HG02852 (cell line): ENCODE data around the gene RAPGEF5.

Experiments used
- ATAC-seq: cut with Tn5 transposase; IDR thresholded peaks from one replicate; pipeline ENCODE4 v1.9.1; 2021; ENCODE audit warnings: mild to moderate bottlenecking, moderate library complexity; ENCODE audit not compliant: unreplicated experiment

The RAPGEF5 gene

DNA sequence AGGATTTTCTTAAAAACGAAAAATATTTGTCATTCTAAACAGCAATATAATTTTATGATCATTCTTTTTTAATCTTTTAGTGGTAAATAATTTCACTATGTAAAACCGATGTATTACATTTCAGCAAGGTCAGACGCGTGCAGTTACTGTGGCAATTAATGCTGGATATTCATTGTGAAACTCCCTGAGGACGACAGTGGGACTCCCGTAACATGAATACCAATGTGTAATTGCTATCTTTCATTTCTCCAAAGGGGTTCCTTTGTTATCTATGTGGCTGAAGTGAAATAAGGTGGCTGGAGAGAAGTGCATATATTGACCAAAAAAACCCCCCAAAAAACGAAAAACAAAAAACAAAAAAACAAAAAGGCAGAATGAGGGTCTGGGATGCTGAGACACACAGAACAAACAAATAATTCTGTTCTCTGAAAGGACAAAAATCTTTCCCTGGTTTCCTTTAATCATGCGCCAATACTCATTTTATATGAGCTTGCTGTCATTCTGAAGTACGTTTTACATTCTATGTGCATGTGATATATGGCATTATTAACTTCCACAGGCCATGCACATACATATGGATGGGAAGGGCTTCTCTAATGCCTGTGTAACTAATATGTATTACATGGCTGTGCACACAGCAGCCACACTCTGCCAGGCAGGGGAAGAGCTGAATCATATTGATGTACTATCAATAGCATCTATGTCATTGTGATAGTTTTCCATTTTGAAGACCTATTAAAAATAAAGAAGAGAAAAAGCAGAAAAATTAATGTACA, 161.4 kb downstream of the RAPGEF5 start:
- ATAC-seq: no peak

DNA sequence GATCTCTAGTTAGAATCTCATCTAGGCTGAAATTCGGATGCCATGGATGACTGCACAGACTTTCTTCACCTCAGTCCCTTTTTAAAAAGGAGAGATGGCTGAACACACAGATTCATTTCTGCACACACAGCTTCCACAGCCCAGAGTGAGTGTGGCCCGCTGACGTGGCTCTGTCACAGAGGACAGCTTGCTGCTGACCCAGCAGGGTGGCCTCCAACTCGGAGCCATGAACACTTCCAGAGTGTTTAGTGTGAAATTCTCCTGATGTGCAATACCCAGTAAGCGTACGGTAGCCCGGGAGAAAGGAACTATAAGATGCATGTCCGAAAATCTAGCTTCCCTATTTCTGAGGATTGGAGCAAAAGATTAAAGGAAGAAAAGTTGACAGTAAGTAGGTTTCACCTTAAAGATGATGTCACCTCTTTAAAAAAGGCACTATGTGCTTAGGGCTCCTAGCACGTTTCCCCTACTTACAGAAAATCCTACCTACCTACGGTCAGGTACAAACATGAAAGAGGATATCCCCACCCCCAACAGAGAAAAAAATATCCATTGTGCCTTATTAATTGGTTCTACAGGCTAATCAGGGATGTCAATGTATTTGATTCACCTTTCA, 162.2 kb downstream of the RAPGEF5 start:
- no peak for ATAC-seq

DNA sequence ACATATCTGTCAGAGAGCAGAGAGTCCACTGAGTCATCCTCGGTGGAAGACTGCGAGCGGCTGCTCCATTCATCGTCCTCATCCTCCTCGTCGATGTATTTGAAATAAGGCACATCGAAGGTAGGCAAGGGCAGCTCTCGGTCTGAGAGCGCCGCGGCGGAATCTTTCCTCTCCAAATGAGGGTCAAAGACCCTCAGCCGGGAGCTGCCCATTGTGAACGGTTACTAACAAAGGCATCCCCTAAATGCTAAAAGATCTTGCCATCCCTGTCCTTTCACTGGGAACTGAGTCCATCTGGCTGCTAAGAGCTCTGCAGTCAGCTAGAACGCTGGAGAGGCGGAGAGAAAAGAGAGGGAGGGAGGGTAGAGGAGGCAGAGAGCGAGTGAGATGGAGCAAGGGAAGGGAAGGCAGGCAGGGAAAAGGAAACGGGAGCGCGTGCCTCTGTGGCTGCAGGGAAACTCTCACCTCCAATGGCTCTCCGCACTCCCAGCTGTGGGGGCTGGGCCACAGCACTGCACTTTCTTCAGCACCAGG, 163.4 kb downstream of the RAPGEF5 start:
- no peak for ATAC-seq

DNA sequence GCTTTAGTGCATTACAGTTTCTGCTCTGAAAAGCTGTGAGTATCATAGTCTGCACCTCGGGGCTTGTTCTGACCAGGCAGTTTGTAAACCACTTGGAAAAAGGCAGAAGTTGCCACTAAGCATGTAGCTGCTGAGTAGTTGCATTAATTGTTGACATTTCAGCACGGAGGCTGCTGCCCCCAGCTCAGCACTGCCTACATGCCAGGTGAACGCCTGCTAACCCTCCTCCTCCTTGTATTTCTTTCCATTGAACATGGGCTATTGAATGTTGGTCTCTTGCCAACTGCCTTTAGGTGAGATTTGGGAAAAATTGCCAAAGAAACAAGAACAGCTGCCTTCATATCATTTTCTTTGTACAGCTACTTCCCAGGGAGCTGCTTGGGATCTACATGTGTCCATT, 164.2 kb downstream of the RAPGEF5 start:
- ATAC-seq: no peak

DNA sequence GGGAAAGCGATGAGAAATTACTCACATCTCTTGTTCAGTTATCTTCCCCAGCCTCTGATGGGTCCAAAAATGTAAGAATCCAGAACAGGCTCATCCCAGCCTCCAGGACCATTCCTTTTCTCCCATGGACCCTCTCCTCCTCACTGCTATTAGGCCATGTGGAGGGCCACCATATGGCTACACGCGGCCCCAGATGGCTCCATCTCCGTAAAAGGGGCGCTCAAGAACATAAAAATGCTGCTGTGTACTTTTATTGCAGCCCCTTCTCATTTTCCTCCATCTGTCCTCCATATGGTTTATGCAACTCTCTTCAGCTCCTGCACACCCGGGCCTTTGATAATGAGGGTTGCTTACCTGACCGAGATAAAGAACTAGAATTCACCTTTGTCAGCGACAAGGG, 166.2 kb downstream of the RAPGEF5 start:
- ATAC-seq: no peak

DNA sequence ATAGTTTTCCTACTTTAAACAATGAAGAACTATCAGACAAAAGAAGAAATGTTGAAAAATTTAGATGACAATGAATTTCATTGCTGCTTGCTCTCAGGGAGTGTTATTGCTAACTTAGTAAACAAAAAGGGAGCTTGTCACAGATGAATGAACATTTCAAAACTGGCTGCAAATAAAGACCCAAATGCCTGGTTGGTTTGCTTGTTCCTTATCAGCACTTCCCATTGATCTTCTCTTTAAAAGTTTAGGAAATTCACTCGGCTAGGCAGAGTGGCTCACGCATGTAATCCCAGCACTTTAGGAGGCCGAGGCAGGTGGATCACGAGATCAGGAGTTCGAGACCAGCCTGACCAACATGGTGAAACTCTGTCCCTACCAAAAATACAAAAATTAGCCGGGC, 167.2 kb downstream of the RAPGEF5 start:
- no peak for ATAC-seq

DNA sequence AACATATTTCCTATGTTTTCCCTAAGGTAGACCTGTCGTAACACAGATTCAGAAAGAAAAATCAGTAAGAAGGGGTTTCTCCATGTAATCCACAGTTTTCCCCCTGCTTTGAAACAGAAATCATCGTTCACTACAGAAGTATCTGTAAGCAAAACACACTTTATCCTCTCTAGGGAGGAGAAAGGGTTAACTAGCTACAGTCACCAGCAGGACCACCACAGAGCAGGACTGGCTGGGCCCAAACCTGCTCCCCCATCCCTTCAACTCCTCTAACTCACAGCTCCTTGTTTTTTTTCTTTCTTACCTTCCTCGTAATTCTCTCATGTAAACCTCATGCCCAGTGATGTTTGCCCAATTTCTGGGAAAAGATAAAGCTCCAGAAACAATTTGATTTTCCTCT, 167.7 kb downstream of the RAPGEF5 start:
- no peak for ATAC-seq

DNA sequence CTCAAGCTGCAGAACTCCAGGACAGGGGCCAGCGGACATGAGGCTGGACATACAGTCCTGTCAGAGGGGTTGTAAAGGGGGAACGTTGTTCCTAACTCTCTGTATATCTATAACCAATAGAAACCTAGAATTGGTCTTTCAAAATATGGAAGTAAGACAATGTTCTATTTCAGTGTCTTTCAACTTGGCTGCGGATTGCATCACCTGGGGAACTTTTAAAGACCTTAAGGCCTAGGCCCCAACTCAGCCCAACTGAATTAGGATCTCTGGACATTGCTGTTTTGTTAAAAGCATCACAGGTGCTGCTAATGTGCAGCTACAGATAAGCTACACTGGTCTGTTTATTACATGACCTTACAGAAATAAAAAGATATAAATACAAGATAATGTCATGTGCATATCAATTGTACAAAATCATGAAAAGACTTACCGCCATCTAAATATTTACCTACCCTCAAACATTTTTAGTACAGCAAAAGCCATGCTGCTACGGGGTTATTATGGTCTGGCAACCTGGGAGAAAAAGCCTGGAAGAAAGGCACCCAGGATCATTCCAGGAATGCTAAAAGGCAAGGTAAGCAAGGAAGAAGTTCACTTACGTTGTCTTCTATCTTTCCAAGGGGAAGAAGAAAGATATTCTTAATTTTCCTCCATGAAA, 169.1 kb downstream of the RAPGEF5 start:
- no peak for ATAC-seq

DNA sequence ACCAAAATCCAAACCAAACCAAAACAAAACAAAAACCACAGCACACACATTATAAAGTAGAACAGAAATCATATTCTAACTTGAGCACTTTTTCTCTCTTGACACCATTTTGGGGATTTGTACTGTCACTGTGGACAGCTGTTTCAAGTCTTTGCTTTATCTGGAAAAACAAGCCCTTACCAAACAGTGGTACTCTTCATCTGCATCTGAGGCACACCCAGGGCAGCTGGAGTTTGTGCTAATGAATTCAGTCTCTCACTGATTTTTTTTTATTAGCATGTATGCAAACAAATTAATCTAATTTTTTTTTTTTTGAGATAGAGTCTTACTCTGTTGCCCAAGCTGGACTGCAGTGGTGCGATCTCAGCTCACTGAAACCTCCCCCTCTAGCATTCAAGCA, 171.4 kb downstream of the RAPGEF5 start:
- ATAC-seq: no peak

DNA sequence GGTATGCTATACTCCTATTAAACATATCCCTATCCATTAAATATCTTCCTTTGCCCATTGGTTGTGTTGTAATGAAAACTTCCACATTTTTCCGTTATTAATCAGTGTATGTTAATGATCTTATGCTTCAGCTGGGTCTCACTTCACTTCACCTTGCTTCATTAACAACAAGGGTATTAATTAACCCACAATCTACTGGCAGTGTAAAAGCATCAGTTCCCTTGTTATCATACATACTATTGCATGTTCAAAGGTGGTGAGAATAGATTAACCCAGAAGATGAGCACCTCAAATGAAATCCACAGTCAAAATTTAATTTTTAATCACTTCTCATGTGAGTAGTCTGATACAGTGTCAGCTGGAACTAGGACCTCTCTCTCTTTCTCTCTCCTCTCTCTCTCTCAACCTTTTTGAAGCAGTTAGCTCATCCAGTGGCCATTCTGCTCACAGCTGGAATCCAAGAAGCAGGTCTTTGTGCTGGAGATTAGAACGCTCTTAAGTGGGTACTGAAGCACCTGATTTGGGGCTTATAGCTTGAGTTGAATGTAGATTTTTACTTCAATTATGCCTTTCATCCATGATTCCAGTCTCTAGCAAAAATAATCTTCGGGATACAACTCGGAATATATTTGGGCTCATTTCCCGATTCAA, 172.3 kb downstream of the RAPGEF5 start:
- ATAC-seq: no peak

DNA sequence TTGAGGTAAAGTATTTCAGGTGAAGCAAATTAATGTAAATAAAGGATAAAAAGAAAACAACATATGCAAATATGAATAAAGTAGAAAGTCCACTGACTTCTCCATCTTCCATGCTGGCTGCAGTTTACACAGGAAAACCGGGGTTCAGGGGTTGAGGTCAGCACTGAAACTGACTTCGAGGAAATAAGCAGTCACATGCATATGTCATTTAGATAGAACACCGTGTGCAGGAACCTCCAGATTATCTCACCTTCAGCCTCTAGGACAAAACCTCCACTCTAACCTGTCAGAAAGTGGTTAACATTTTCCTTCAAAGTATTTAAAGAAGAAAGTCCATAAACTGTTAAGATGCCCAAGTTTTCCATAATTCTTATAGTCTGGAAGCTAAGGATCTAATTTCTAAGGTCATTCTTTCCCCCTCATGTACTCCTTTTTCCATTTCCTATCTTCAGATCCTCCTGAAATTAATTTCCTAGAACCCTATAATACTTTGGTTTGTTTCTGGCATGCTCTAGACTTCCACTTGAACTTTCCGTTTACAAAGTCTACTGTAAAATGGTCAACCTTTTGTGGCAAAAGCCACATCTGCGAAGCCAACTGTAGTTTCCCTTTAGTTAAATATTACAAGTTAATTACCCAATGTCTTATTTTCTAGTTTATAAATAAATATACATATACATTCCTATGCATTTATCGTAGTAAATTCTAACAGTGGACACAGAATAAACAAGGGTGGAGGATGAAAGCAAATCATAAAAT, 173.3 kb downstream of the RAPGEF5 start:
- no peak for ATAC-seq

DNA sequence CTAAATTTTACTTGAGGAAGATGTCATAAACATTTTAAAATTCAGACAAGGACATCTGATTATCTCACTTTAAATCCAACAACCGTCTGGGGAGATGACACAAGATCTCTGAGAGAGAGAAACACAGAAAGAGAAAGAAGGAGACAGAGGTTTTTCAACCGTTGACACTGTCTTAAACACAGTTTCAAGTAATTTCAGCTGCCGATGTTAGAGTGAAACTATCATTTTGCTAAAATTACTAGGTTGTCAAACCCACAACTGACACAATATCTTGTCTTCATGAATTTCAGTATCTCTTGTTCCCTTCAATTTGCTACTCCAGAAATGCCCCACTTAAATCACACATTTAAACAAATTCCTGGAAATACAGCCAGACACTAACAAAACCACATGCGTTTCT, 174.8 kb downstream of the RAPGEF5 start:
- ATAC-seq: no peak

DNA sequence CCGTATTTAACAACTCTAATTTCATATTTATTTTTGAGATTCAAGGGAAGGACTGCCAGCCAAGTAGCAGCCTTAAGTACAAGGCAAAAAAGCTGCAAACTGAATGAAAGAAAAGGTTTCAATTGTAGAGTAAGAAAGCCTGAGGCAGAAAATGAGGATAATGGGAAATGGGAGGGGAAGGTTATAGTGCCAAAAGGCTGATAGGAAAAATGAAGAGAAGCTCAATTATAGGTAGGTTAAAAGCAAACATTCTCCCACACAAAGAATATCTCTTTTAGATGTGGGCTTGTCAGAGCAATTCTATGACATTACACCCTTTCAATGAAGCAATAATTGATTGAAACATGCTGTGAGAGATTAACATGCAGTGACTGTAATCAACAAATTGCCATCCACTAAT, 175.3 kb downstream of the RAPGEF5 start:
- no peak for ATAC-seq

DNA sequence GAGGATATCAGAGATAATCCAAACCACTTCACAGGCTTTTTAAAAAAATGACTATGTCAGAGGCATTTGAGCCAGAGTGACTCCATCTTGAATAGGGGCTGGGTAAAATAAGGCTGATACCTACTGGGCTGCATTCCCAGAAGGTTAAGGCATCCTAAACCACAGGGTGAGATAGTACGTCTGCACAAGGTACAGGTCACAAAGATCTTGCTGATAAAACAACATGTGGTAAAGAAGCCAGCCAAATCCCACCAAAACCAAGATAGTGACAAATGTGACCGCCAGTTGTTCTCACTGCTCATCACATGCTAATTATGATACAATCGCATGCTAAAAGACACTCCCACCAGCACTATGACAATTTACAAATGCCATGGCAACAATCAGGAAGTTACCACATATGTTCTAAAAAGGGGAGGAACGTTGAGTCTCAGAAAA, 177.5 kb downstream of the RAPGEF5 start:
- no peak for ATAC-seq

DNA sequence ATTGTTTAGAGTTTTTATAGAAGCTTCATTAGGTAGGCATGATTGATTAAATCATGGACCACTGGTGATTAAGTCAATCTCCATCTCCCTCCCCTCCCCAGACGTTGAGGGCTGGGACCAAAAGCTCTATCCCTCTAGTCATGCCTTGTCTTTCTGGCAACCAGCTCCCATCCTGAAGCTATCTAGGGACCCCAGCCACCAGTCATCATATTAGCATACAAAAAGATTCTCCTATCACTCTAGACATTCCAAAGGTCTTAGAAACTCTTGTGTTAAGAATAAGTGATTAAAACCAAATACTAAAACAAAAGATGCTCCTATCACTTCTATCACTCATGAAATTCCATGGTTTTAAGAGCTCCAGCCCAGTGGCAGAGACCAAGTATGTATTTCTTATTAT, 178.2 kb downstream of the RAPGEF5 start:
- ATAC-seq: no peak

DNA sequence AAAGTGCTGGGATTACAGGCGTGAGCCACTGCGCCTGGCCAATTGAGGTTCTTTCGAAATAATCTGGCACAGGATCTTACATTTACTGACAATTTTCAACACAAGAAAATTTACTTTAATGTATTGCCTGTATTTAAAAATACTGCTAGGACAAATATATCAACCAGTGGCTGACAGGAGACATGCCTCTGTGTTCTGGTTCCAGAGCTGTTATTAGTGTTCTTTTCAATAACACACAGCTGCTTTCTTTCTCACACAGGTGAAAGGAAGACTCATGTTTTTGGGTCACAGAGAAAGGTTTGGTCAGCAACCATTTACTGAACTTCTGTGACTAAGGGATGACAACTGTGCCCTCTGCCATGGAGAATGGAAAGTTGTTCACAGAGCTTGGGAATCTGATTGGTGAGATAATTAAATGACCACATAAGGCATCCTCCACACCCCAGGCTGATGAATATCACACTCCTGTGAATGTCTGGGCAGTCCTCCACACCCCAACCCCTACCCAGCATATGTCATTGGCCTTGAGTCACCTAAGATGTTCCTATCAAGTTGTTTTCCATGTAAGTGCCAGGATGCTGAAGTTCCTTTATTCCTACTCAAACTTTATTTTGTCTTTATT, 180.1 kb downstream of the RAPGEF5 start:
- no peak for ATAC-seq

DNA sequence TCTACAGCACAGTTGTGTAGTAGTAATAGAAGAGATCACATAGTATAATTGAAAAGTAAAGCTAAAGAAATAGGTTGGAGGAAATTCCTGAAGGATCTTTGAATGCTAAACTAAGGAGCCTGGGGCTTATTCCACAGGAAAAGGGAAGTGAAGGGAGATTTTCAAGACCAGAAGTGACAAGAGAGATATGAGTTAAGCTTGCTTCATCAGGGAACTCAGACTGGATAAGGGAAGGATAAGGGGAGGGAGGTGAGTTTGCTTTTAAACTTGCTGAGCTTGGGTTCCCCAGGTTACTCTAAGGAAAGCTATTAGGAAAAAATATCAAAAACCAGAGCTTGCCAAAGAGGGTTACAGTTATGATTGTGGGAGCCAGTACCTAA, 182.4 kb downstream of the RAPGEF5 start:
- no peak for ATAC-seq

DNA sequence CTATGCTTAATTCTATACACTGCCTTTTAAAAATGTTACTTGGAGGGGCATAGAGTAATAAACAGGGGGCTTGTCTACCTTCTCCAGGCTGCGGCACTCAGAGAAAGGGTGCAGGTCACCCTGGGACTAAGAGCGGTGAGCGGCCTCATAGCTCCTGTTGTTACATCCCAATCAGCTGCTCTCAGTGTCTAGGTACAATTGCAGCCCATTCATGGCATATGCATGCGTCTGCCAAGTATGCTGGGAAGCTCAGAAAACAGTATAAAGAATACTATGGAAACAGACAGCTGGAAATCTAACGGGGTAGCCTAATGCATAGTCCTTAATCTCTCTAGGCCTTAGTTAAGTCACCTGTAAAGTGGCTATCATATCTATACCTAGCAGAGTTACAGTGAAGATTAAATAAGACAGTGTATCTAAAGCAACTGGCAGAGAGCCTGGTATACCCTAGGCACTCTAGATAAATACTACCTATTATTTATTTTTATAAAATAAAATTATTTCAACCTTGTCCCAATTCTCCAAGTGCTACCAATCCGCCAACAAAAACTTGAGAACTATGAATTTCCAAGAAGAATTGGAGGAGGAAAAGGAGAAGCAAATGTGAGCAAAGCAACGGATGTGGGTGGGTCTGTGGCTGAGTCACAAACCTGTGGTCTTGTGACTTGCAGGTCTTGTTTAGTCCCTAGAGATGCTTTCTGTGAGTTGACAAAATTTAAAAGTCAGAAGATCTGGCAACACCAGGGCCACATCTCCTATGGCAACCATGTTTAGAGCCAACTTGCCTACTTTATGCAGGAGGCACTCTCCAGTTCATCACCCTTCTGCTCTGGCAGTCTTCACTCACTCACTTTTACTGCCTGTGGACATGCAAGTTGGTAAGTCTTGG, 183.0 kb downstream of the RAPGEF5 start:
- ATAC-seq: peak; percentile 88

DNA sequence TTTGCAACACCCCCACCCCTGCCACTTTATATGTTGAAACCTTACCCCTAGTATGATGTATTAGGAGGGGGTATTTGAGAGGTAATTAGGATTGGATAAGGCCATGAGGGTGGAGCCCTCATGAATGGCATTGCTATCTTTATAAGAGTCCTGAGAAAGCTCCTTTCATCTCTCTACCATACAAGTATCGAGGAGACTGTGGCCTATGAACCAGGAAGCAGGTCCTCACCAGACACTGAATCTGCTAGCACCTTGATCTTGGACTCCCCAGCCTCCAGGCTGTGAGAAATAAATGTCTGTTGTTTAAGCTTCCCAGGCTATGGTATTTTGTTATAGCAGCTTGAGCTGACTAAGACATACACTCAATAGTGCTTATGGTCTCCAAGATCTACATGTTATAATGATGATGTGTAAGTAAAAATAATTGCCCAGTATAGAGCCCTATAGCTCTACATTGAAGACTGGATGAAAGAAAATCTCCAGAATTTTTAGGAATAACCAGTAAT, 188.8 kb downstream of the RAPGEF5 start:
- no peak for ATAC-seq
